ENCODE measurements around the gene PRR23C. TPM values are rescaled to one million over a fixed set of nuclear protein-coding genes. Genes with fewer than 3 reads are reported as not detected.

Gene PRR23C
- not detected for total RNA-seq

DNA sequence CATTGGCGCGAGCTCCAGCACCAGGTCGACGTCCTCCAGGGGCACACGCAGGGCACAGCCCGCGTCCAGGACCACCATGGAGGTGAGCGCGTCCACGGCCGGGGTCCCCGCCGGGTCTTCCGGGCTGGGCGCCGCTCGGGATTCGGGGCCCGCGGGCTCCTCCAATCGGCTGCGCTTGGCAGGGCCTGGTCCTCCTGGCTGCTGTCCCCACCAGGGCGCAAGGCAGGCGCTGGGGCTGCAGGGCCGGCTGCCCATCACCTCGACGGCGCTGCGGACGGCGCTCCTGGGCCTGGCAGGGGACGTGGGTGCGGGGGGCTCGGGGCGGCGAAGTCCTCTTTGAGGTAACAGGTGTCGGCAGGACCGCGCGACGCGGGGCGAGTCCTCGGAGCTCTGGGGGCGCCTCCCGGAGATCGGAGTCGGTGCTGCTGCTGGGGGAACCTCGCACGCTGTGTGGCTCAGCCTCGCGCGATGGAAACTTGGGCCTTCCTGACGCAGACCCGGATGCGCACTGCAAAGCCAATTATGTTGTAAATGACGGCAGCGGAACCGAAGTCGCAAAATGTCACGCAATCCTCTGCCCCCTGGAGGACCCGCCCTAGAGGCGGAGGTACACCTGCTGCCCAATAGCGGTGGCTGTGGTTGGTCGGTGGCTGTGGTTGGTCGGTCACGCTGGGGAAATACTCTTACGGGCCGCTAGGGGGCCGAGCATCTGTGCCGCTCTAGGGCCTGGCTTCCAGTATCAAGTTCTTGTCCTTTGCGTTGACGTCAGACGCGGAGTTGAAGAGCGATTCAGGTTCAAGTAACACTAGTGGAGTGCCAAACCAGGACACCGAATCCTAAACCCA is at the start of gene PRR23C:
Gene PRR23C (minus strand): TSS at position 527 of the 845 bp plus-strand sequence. CDS start 272 bp downstream, at position 255.
- Histone ChIP-seq H3K4me1 (no peaks in the 10 kb centered on the region), H3K36me3 (no peaks in the 10 kb centered on the region), H3K9me3 (no peaks in the 10 kb centered on the region), H3K27ac (no peak within 1 kb of the TSS), H3K27me3 (no peaks in the 10 kb centered on the region), H3K4me3 (no peak within 1 kb of the TSS)
- DNase-seq (ENCODE audit: low spot score in 2 of 2), result no peak
- TF ChIP-seq, protein P1, sequence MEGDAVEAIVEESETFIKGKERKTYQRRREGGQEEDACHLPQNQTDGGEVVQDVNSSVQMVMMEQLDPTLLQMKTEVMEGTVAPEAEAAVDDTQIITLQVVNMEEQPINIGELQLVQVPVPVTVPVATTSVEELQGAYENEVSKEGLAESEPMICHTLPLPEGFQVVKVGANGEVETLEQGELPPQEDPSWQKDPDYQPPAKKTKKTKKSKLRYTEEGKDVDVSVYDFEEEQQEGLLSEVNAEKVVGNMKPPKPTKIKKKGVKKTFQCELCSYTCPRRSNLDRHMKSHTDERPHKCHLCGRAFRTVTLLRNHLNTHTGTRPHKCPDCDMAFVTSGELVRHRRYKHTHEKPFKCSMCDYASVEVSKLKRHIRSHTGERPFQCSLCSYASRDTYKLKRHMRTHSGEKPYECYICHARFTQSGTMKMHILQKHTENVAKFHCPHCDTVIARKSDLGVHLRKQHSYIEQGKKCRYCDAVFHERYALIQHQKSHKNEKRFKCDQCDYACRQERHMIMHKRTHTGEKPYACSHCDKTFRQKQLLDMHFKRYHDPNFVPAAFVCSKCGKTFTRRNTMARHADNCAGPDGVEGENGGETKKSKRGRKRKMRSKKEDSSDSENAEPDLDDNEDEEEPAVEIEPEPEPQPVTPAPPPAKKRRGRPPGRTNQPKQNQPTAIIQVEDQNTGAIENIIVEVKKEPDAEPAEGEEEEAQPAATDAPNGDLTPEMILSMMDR (IDR thresholded peaks at IDR 0.05), result no peak
- intact Hi-C loops (cut with DNase I), result no loop called here

DNA sequence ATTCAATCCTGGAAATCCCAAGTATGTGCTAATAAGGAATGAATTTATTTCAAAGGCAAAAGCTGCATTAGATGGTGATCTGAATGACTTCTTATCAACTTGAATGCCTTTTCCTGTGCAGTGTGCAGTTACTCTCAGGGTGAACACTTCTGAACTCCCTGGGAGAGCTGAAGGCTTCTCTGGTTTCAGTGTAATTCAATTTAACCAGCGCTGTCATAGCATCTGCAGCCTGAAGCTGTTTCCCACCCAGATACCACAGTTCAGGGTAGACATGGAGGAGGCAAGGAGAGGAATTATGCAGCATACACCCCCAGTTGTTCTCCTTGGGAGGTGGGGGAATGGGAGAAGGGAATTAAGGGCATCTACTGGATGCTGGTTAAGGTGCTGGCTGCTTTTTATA is 49.1 kb upstream of the PRR23C start:
- Histone ChIP-seq H3K36me3 (no peaks in the 10 kb centered on the region), H3K27me3 (no peaks in the 10 kb centered on the region), H3K4me3 (no peak overlapping the region), H3K27ac (no peak overlapping the region), H3K4me1 (no peaks in the 10 kb centered on the region), H3K9me3 (no peaks in the 10 kb centered on the region)
- DNase-seq (ENCODE audit: low spot score in 2 of 2), result no peak
- intact Hi-C loops (cut with DNase I), result no loop called here
- TF ChIP-seq, protein P1 (IDR thresholded peaks at IDR 0.05), result no peak

DNA sequence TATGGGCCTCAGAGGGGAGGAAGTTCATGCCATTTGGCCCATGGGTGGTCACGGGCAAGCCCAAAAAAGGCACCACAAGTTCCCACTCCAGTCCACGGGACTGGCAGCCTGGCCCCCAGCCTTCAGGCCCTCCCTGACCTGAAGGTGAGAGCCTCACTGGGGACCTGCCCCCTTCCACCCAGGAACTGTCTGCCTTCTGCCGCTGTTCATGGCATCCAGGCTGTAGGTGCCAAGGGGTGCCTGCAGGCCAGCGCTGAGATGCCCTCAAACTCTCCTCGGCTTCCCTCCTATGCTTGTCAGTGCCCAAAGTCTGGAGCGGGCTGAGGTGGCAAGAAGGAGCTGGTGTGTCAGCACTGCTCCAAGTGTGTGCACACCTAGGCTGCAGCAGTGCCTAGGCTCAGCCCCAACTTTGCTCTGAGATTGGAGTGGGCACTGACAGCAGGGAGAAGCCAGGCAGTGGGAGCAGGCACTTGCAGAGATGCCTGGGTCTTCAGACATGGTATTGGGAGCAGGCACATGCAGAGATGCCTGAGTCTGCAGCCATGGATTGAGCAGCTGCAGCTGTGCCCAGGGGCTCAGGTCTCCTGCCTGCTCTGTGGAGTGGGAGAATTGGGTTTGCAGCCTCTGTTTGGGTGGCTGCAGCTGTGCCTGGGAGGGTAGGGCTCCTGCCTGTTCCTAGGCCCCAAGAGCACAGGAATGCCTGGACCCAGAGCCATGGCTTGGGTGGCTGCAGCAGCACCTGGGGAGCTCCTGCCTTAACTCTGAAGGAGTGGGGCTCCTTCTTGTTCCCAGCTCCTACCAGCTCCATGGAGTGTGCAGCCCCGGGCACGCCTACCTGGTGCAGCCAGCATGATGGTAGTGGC is 44.0 kb upstream of the PRR23C start:
- TF ChIP-seq, protein P1 (IDR thresholded peaks at IDR 0.05), result no peak
- DNase-seq (ENCODE audit: low spot score in 2 of 2), result no peak

DNA sequence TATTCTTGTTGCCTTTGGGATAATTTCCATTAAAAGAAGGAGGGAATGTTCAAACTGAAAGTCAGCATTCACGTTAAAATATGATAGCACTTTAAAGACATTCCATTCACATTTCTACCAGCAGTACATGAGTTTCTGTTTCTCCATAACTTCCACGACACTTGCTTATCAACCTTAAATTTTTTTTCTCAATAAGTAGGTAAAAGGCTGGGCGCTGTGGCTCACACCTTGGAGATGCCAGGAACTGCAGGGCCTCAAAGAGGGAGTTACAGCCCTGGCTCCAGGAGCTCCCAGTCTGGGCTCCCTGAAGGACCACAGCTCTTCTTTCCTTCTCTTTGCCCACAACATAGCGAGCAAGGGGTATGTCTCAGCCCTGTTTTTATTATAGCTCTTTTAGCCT is 42.9 kb upstream of the PRR23C start:
- intact Hi-C loops (cut with DNase I), result no loop called here
- Histone ChIP-seq H3K36me3 (no peaks in the 10 kb centered on the region), H3K27me3 (no peaks in the 10 kb centered on the region), H3K4me3 (no peak overlapping the region), H3K9me3 (no peaks in the 10 kb centered on the region), H3K27ac (no peak overlapping the region), H3K4me1 (no peaks in the 10 kb centered on the region)
- no peak for DNase-seq (ENCODE audit: low spot score in 2 of 2)
- TF ChIP-seq, protein P1 (IDR thresholded peaks at IDR 0.05), result no peak

More for the DNA sequence above, 44.0 kb upstream of the PRR23C start:
- no peak overlapping the region for H3K27ac ChIP-seq
- H3K36me3 ChIP-seq, result no peaks in the 10 kb centered on the region
- intact Hi-C loops (cut with DNase I), result no loop called here
- no peak overlapping the region for H3K4me3 ChIP-seq
- H3K4me1 ChIP-seq, result no peaks in the 10 kb centered on the region
- H3K9me3 ChIP-seq, result no peaks in the 10 kb centered on the region
- H3K27me3 ChIP-seq, result no peaks in the 10 kb centered on the region

DNA sequence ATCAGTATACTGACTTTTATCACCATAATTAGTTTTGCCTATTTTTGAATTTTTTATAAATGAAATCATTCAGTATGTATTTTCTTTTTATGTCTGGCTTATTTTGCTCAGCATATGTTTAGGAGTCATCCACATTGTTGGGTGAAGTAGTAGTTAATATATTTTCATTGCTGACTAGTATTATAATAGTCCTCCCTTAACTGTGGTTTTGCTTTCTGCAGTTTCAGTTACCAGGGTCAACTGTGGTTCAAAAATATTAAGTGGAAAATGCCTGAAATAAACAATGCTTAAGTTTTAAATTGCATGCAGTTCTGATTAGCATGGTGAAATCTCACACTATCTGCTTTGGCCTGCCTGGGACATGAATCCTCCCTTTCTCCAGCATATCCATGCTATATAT is 39.5 kb upstream of the PRR23C start:
- no peaks in the 10 kb centered on the region for H3K4me1 ChIP-seq

More for the DNA sequence above, 39.5 kb upstream of the PRR23C start:
- Histone ChIP-seq H3K9me3 (no peaks in the 10 kb centered on the region), H3K27me3 (no peaks in the 10 kb centered on the region), H3K36me3 (no peaks in the 10 kb centered on the region), H3K27ac (no peak overlapping the region), H3K4me3 (no peak overlapping the region)
- no peak for DNase-seq (ENCODE audit: low spot score in 2 of 2)
- TF ChIP-seq, protein P1 (IDR thresholded peaks at IDR 0.05), result no peak
- intact Hi-C loops (cut with DNase I), result no loop called here

Data from ascending aorta (tissue), 2 donors.